AG04449 (cell line): Measurements from ENCODE around the gene KMT2D.

Source experiments
- CTCF ChIA-PET: fragments of 350-600 bp; formaldehyde crosslinking; extraction: SDS; loops from one replicate; lab custom pipeline; 2021; ENCODE audit warnings: antibody characterized with exemption; lab: Yijun Ruan, JAX
- POLR2A ChIA-PET: fragments of 400-600, 350-600 bp; formaldehyde crosslinking; extraction: SDS; loops from one replicate; lab custom pipeline; 2020; ENCODE audit warnings: antibody characterized with exemption, inconsistent platforms; lab: Yijun Ruan, JAX
- DNase-seq: peaks from one replicate; pipeline ENCODE4 v3.0.0-alpha.2; 2010; ENCODE audit warnings: low read depth, low spot score
- H3K4me3 ChIP-seq: 2 replicates; pipeline ENCODE4 v1.5.1; 2011; ENCODE audit warnings: low read depth, mild to moderate bottlenecking, control low read depth, low read length
- TF ChIP-seq, protein P1 (sequence below): IDR thresholded peaks from one replicate; pipeline ENCODE4 v1.5.1; 2011; ENCODE audit warnings: mild to moderate bottlenecking, moderate library complexity, low read length, control low read depth, inconsistent platforms; ENCODE audit not compliant: insufficient read depth; ENCODE audit errors: missing control alignments

Gene KMT2D

GRCh38 chr12:49019443-49020324 is 40.9 kb downstream of the KMT2D start:
- CTCF ChIA-PET, result interaction anchor here (0.6 to 4.0 kb wide), 12 partner anchors 8 to 73 kb away, joined by 3 to 37 read pairs (median 7); no protein-coding TSS in a partner anchor
- no peak for DNase-seq
- TF ChIP-seq, protein P1, sequence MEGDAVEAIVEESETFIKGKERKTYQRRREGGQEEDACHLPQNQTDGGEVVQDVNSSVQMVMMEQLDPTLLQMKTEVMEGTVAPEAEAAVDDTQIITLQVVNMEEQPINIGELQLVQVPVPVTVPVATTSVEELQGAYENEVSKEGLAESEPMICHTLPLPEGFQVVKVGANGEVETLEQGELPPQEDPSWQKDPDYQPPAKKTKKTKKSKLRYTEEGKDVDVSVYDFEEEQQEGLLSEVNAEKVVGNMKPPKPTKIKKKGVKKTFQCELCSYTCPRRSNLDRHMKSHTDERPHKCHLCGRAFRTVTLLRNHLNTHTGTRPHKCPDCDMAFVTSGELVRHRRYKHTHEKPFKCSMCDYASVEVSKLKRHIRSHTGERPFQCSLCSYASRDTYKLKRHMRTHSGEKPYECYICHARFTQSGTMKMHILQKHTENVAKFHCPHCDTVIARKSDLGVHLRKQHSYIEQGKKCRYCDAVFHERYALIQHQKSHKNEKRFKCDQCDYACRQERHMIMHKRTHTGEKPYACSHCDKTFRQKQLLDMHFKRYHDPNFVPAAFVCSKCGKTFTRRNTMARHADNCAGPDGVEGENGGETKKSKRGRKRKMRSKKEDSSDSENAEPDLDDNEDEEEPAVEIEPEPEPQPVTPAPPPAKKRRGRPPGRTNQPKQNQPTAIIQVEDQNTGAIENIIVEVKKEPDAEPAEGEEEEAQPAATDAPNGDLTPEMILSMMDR, result peak; percentile 54
- H3K4me3 ChIP-seq, result no peak overlapping the region
- POLR2A ChIA-PET, result interaction anchor here (1.0 kb wide), 1 partner anchor 20 kb away, joined by 3 read pairs; no protein-coding TSS in a partner anchor

GRCh38 chr12:49019120-49019430 is 41.5 kb downstream of the KMT2D start:
- ChIA-PET CTCF (interaction anchor here (0.9 to 4.0 kb wide), 5 partner anchors 9 to 28 kb away, joined by 3 to 37 read pairs (median 17); no protein-coding TSS in a partner anchor), POLR2A (no interaction called here)
- TF ChIP-seq, protein P1, result no peak
- H3K4me3 ChIP-seq, result peak overlapping the region; percentile 98
- no peak for DNase-seq

- TF ChIP-seq, protein P1, result peak; percentile 76
- H3K4me3 ChIP-seq, result peak within 1 kb of the TSS; percentile 98
- POLR2A ChIA-PET, result interaction anchor here (0.6 to 1.0 kb wide), 4 partner anchors 13 to 20 kb away, joined by 3 to 4 read pairs (median 3); no protein-coding TSS in a partner anchor
- CTCF ChIA-PET, result interaction anchor here (0.8 to 15.6 kb wide), 16 partner anchors 9 to 102 kb away, joined by 3 to 303 read pairs (median 4); partner anchors contain the start of gene DDN
- DNase-seq, result peak; percentile 77
These were observed 42.1 kb downstream of the KMT2D start, which contains the start of gene PRKAG1 for GRCh38 chr12:49018261-49019119. Gene PRKAG1 (minus strand): TSS chr12:49018776. CDS start chr12:49018740, 36 bp downstream.

GRCh38 chr12:49017891-49018260 is 42.7 kb downstream of the KMT2D start:
- ChIA-PET POLR2A (interaction anchor here (0.6 to 1.0 kb wide), 4 partner anchors 13 to 19 kb away, joined by 3 to 4 read pairs (median 3); no protein-coding TSS in a partner anchor), CTCF (interaction anchor here (0.8 to 15.6 kb wide), 13 partner anchors 8 to 102 kb away, joined by 3 to 303 read pairs (median 4); partner anchors contain the start of gene DDN)
- TF ChIP-seq, protein P1, result no peak
- DNase-seq, result no peak
- peak overlapping the region; percentile 98 for H3K4me3 ChIP-seq

DNA sequence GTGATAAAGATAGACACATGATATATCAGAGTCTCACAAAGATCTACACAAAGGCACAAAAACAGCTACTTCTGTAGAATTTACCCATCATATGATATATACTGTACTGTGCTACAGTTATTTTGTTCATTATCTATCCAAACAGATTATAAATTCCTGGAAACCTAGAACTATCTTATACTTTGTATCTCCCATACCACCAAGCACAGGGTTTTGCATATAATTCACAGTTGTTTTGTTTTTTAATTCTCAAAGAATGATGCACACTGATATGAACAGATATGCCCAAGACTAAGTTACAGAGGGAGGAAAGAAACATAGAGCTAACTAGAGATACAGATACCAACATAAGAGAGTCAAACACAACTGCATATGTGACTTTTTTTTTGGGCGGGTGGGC is 45.4 kb downstream of the KMT2D start:
- CTCF ChIA-PET, result interaction anchor here (0.6 to 15.6 kb wide), 16 partner anchors 13 to 255 kb away, joined by 3 to 303 read pairs (median 3); partner anchors contain the start of genes ARF3, DDN and DDX23
- TF ChIP-seq, protein P1, result no peak
- no peak overlapping the region for H3K4me3 ChIP-seq
- DNase-seq, result no peak
- POLR2A ChIA-PET, result interaction anchor here (1.2 to 1.4 kb wide), 2 partner anchors 15 to 28 kb away, joined by 3 to 7 read pairs; no protein-coding TSS in a partner anchor
